RKO (cell line): ENCODE measurements around the gene ZNF746.
"Not testable (repeated sequence)": the region's sequence is repeated elsewhere in the genome, so short reads cannot be mapped to it uniquely, and the experiment has no call there.

Source experiments
- DNase-seq: peaks from one replicate; pipeline ENCODE4 v3.0.0-alpha.2; 2016; ENCODE audit warnings: low spot score

ZNF746 gene

GRCh38 chr7:149459540-149460452, 37.8 kb downstream of the ZNF746 start:
- peak; percentile 50 for DNase-seq

DNA sequence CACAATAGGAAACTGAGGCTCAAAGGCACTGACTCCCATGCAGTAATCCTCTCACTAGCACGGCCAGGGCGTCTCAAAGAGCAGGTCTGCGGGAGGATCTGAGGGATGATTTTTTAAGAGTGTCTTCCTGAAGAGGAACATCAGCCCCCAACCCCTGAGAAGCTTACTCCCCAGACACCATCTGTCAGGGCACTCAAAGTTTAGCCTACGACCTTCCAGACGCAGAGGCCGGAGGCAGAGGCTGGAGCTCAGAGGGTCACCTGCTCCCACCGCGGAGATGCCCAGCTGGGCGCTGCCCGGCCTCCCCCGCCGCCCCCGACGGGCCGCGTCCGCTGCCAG, 38.4 kb downstream of the ZNF746 start:
- DNase-seq, result no peak

DNA sequence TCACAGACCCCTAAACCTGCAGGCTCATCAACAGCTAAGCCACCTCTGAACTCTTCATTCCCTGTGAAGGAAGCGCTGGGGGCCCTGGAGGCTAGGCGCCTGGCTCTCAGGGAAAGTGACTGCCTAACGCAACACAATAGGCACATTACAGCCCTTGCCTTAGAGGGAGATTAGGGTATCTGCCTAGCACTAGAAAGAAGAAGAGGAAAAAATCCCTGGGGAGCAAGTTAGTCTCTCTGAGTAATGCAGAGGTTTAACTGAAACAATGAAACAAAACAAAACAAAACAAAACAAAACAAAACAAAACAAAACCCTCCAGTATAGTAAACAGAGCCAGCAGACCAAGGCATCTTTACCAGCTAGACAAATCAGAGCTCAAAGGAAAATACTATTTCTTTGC, 39.4 kb downstream of the ZNF746 start:
- DNase-seq, result no peak

DNA sequence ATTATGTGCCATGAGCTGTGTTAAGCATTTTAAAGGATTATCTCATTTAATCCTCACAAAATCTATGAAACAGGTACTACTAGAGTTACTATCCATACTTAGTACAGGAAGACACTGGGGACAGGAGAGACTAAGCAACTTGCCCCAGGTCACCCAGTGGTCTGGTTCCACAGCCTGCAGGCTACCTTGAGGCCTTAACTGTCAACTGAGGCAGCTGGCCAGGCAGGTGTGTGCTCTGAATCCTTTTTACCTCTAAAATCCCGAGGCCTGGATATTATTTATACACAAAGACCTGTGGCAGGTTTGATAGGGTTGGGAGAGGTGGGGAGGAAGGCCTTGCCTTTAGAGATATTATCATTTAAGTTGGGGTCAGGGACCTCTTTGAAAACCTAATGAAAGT, 39.8 kb downstream of the ZNF746 start:
- DNase-seq, result no peak

DNA sequence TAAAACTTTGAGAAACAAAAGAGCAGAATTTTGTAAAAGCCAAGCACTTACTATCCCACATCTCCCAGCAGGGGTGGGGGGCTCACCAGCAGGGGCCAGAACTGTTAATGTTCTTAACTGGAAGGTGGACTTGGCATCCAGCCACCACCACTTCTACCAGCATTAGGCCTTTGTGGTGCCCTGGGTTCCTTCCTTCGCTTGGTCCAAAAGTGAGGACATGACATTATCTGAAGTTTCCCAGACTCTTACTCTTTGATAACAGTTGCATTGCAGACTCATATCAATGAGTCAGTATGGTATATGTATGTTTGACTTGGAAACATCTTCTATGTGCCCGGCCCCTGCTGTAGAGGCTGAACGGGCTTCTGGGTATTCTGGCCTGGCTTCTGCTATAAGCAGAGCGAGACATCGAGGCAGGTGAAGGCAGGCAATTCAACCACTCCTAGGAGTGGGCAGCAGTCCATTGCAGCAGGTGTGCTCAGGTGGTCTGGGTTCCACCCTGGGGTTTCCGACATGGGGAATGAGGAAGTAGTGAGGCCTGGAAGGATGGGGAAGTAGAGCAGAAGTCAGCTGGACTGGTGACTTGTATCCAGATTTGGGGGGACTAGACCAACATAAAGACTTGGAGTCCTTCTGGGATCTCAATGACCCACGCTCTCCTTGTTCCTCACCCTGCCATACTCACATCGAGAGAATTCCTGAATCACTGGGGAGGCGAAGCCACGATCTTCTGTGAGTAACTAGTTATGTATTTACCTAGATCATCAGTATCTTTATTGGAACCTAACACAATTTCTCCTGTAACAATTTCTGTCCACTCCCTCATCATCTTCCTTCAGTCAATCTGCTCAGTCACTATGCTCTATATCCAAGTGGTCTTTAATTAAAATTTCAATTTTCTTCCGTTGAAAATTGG, 40.8 kb downstream of the ZNF746 start:
- DNase-seq, result peak; percentile 46

DNA sequence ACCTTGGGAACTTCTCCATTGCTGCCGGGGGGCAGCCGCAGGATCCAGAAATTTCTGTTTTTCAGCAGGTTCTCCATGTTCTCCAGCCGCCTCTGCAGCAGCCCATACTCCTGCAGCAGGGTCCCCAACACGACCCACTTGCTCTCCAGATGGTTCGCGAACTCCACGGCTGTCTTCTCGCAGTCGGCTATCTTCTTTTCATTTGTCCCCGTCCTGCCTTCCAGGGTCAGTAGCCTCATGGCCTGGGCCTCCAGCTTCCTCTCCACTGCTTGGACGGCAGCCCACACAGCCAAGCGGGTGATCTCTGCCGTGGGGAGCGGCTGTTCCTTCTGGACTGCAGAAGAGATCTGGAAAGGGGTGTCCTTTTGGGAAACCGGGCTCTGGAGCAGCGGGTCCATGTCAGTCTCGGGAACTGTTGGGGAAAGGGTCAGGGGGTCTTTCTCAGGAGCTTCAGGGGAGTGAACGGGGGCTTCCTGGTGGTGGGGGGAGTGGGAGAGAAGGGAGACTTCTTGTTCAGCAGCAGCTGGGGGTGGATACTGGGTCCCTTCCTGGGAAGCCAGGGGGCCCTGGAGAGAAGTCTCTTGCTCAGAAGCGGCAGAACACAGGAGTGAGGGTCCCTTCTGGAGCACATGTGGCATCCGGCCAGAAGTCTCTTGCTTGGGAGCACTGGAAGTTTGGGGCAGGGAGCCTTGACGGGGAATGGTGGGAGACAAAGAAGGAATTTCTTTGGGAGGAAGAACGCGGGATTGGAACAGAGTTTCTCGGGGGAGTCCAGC, 42.2 kb downstream of the ZNF746 start:
- no peak for DNase-seq

DNA sequence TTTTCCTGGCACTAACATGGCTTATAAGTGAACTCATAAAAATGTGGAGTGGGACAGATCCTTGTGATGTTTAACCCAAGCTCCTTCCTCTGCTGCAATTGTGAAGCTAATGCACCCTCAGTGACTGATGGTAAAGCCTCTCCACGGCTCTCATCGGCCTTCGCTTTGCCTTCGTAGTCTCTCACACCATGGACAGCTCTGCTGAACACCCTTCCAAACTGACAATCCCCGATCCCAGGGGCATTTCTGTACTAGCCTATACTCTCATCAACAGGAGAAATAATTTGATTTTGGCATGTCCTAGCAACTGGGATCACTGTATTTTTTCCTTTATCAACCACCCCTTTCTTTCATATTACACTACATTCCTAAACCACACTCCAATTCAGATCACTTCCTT, 42.9 kb downstream of the ZNF746 start:
- DNase-seq, result no peak

DNA sequence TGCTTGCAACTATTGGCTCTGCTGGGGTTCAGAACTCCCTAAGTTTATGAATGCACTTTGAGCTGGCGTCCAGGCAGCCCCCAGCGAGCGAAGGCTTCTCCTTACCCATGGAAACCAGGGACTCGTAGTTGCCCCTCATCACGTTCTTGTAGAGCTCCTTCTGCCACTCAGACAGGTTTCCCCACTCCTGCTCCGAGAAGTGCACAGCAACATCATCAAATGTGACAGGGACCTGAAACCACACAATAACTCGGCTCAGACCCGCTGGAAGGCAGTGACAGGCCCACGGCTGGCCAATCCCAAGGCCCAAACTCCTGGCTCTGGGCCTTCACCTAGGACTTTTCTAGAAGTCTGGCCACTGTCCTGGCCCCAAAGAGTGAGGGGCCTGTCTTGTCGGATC, 43.6 kb downstream of the ZNF746 start:
- no peak for DNase-seq

DNA sequence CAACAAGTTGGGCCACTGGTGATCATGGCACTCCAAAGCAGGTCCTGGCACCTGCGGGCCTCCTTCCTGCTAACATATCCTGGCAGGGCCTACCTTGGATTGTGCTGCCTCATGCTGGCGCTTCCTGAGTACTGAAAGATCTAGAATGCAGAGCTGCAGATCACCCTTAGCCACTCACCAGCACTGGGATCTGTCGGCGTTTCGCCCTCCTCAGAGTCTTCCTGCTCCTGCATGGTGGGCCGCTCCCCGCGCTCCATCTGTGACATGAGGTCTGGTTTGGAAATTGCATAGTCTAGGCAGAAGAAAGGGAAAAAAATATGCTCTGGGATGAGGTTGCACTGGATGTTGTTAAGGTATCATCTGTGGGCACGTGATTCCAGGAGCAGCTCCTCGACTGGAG, 46.8 kb downstream of the ZNF746 start:
- no peak for DNase-seq

- no peak for DNase-seq
Measured at GRCh38 chr7:149449897-149450296, 47.7 kb downstream of the ZNF746 start.

- no peak for DNase-seq
Measured at GRCh38 chr7:149448961-149449360, 48.6 kb downstream of the ZNF746 start.

- DNase-seq, result not testable (repeated sequence)
Measured at GRCh38 chr7:149446026-149446425, 51.6 kb downstream of the ZNF746 start.

- no peak for DNase-seq
Measured at GRCh38 chr7:149444287-149444686, 53.3 kb downstream of the ZNF746 start.

DNA sequence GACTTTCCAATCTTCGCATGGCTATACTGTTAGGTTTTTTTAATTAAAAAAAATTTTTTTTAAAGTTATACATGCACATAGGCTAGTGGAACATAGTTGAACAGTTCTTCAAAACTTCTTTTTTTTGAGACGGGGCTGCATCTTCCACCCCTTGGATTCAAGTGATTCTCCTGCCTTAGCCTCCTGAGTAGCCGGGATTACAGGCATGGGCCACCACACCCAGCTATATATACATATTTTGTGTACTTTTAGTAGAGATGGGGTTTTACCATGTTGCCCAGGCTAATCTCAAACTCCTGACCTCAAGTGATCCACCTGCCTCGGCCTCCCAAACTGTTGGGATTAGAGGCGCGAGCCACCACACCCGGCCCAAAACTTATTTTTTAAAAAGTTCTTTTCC, 54.1 kb downstream of the ZNF746 start:
- DNase-seq, result no peak

DNA sequence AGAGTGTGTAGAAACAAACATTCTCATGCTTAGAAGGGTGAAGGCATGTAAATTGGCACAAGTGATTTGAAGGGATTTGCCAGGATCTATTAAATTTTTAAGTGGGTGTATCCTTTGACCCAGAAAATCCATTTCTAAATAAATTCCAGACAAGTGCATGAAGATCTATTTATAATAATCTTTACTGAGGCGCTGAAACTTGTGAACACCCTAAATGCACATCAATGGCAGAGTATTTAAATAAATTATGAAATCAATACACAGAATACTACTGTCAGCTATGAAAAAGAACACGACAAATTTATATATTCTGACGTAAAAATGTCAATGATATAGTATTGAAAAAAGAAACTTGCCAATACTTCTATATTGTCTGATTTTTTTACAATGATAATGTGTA, 54.7 kb downstream of the ZNF746 start:
- DNase-seq, result no peak

DNA sequence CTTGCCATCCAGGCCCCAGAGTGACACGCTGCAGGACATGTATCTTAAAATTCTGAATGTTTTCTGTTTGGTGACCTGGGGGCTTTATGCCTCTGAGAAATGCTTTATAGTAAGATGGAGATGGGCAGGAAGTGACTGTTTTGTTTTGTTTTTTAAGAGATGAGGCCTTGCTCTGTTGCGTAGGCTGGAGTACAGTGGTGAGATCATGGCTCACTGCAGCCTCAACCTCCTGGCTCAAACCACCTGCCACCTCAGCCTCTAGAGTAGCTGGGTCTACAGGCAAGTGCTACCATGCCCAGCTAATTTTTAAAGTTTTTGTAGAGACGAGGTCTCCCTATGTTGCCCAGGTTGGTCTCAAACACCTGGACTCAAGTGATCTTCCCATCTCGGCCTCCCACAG, 57.4 kb downstream of the ZNF746 start:
- DNase-seq, result no peak

- no peak for DNase-seq
Measured at GRCh38 chr7:149436358-149436757, 61.3 kb downstream of the ZNF746 start.

DNA sequence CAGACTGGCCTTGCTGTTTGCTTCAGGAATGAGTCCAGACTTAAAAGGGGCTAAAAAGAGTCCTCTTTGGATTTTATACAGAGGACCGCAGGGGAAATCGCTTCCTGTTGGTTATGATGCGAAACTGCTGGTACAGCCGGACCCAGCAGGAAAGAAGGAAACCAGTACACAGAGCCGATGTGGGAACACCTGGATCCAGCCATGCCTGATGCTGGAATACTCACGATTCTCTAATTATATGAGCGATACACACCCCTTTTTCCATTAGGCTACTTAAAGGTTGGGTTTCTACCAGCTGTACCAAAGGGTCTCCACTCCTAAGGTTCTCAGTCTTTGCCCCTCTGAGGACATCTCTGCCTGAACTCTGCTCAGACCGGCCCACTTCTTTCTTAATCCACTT, 64.5 kb downstream of the ZNF746 start:
- DNase-seq, result no peak

DNA sequence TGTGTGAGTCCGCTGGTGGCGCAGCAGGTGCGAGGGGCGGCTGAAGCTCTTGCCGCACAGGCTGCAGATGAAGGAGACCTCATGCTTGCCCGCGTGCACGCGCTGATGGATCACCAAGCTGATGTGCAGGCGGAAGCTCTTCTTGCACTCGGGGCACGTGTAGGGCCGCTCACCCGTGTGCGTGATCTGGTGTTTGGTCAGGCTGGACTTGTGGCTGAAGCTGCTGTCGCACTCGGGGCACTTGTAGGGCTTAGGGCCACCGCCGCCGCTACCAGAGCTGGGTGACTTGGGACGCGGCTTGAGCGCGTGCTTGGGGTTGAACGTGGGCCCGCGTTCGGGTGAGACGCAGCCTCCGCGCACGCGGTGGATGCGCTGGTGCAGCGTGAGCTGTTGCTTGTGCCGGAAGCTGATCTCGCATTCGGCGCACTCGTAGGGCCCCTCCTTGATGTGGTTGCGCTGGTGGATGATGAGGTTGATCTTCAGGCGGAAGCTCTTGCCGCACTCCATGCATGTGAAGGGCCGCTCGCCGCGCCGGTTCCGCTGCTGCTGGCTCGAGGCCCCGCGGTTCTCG, 65.4 kb downstream of the ZNF746 start:
- DNase-seq, result no peak

DNA sequence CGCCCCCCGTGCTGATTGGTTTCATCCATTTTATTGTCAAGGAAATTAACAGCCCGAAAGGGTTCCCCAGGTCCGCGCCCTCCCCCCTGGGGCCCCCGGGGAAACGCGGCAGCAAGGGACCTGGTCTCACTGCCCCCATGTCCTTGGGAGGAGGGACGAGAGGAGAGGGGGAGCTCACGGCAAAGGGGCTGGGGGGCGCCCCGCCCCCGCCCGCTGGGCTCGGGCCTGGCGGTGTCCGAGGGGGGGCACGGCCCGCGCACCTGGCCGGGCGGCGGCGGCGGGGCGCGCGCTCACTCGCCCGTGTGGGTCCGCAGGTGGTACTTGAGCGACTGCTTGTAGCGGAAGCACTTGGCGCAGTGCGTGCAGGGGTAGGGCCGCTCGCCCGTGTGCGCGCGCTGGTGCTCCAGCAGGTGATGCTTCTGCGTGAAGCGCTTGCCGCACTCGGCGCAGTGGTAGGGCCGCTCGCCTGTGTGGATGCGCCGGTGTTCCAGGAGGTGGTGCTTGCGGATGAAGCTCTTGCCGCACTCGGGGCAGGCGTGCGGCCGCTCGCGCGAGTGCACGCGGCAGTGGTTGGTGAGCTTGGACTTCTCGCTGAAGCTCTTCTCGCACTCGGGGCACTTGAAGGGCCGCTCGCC, 66.0 kb downstream of the ZNF746 start:
- no peak for DNase-seq

- no peak for DNase-seq
Measured at GRCh38 chr7:149430192-149430591, 67.4 kb downstream of the ZNF746 start.

GRCh38 chr7:149427893-149428292, 69.7 kb downstream of the ZNF746 start:
- no peak for DNase-seq
